NCI-H510A treated with DMSO at 0.1 percent for 48 hours (cell line): ENCODE results near the gene CHRDL2.

Experiments
- DNase-seq: peaks from one replicate; lab custom pipeline; 2025; lab: John Stamatoyannopoulos, UW

The CHRDL2 gene

DNA sequence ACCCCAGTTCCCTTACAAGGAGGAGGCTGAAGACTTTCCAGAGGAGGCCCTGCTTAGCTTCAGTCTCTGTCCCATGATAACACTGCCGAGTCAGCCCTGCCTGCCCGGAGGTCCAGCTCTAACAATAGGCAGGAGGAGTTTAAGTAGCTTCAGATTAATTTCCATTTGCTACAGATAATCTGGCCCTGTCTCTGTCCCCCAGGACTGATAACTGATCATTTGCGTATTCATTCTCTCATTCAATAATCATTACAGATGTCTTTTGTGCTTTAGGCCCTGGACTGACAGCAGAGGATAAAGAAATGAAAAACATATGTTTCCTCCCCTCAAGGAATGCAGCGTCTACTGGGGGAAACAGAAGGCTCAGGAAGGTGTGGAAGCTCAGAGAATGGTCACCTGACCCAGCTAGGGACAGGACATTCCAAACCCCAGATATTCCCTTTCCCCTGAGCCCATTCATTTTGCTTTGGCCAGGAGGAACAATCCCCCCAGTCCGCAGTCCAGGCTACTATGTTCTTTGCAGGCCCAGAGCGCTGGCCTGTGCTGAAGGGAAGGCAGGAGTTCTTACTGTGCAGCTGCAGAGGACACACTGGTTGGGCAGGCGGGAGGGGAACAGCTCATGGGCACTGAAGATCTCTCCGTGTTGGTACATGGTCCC, 20.8 kb downstream of the CHRDL2 start:
- DNase-seq: no peak

DNA sequence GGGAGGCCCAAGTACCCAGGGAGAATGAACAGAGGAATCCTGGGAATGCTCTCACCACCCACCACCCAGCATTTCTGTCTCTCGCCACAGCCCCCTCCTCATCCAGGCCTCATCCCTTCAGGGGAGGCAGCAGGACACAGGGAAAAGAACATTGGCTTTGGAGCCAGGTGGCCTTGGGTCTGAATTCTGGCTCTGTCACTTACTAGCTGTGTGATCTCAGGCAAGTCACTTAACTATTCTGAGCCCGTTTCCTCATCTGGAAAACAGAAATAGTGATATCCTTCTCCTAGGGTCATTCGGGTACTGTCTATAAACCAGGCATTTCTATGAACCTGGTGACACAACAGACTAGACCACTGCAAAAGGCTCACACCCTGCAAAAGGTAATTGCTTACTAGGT, 22.1 kb downstream of the CHRDL2 start:
- DNase-seq: no peak

DNA sequence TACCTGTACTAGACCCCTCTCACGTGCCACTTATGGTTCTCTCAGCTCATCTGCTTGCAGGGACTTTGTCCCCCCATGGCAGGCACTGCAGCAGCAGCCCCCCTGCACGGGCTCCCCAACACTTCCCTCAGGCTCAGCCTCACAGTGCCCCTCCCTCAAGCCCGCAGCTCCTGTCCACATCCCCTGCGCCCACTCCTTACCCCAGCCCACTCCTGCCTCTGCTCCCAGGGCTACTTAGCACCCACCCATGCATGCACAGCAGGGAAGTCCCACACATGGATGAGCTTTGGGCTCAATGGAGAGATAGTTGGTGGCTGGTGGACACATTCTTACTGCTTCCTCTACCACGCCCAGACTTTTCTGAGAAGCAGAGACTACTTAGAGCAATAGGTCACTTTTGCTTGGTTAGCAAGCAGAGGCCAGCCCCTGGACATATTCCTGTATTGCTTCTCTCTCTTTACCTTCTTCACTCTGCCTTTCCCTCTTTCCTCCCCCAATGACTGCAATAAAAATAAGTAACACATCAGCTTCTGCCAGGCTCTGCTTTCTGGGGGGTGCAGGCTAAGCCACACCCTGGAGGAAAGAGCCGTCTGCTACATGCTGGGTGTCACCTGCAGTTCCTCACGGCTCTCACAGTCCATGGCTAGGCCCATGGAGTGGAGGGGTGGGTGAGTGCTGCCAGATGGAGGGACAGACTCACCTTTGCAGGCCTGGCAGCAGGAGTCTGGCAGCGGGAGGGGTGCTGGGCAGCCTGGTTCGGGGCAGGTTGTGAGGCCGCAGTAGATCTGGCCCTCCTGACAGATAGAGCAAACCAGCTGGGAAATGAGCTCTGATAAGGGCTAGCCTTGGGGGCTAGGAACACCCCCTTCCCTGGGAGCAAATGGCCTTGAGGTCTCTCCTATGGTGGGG, 23.4 kb downstream of the CHRDL2 start:
- DNase-seq: no peak

DNA sequence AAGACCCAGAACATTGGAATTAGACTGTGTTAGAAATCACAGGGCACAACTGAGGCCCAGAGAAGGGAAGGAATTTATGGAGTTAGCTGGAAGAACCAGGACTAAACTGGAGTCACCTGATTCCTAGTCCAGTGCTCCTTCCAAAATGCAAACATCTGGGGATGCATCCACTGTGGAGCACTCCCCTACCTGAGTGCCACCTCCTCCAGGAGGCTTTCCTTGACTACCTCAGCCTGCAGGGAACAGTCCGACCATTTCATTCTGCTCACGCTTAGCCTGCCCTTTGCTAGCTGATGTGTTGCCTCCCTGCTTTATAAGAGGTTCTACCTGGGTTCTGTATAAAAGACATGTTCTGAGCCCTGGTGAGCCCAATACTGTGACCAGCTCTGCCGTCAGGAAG, 24.0 kb downstream of the CHRDL2 start:
- no peak for DNase-seq

DNA sequence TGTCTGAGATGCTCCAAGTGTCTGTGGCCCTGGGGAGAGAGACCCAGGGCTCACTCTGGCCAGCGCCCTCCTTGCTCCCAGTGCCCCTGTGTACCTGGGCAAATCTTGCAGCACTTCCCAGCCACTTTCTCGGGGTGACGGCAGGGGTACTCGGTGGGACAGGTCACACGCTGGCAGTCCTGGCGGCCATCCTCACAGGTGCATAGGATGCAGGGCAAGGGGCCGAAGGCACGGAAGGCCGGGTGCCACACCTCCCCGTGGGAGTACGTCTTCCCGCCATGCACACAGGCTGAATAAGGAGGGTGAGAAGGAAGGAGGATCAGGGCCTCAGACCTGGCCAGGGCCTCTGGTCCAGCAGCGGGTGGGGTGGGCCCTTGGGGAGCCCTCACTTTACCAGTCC, 28.0 kb downstream of the CHRDL2 start:
- DNase-seq: no peak

DNA sequence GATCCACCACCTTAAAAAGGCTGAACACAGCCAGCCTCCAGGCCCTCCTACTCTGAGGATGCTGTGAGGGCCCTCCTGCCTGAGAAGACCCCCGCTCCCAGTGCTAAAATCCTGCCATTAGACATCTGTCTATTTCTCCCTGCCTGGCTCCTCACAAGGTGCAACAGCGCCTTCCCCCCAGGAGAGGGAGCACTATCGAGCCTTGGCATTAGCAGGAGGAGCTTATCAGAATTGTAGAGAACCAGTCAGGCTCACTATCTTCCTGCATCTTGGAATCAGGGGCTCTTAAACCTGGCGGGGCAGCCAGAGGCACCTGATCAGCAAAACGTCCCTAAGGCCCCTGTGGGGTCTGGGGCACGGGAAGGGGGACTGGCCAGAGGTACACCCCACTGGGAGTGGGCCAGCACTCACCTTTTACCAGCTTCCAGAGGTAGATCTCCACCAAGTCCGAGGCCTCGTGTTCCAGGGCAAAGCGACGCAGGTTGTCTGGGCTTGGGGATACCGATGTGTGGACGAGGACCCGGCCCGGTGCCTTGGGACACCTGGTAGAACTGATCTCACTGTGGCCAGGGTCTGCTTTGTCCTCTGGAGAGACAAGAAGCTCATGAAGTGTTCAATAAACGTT, 28.7 kb downstream of the CHRDL2 start:
- DNase-seq: peak; percentile 41

DNA sequence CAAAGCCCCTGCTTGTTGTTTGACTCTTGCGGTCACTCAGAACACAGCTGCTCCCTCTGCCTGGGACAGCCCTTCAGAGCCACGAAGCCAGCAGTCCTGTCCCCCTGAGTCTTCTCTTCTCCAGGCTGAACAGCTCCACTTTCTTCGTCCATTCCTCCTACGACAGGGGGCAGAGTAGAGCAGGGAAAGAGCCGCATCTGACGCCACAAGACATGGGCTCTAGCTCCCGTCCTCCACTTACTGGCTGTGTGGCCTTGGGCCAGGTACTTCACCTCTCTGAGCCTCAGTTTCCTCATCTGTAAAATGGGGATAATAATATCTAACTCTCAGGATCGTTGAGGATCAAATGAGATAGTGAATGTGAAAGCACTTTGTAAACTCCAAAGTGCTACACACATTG, 29.9 kb downstream of the CHRDL2 start:
- DNase-seq: no peak

DNA sequence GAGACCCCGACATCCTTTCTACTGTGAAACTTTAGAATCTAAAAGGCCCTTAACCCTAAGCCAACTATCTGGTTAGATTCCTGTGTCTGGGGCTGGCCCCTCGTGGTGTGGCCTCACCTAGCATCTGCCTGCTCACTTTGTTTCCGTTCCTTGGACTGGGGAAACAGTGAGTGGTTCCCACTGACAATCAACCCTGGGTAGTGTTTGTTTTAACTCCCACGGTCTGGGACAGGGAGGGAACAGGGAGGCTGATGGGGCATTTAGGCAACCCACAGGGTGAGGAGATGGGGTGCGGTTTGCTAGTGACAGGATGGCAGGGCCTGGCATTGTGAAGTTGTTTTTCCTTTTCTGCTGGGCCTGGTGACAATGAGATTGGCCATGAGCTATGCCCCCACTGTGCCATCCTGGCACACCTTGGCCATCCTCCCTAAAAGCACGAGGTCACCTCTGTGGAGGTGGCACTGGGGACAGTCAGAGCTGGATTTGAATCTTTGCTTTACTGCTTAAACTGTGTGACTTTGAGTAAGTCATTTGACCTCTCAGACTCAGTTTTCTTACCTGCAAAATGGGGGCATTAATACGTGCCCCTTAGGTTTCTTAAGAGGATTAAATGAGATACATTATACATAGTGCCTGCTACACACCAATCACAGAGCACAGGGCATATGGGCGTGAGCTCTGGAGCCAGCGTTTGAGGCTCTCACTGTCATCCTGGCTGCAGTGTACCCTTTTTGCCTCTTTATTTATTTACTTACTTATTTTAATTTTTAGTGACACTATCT, 31.4 kb downstream of the CHRDL2 start:
- no peak for DNase-seq

DNA sequence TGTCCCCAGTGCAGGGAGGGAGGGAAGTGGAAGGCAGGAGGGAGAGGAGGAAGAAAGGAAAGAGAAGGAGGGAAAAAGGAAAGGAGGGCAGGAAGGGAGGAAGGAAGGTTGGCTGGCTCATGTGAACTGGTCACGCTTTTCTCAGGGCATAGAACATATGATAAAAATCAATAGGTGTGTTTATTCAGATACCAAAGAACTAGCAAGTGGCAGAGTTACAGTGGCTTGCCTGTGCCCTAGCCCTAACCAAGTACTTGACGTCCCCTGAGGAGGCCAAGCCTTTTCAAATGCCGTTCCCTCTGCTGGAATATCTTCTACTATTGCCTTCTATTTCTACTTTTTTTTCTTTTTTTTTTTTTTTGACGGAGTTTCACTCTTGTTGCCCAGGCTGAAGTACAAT, 33.5 kb downstream of the CHRDL2 start:
- DNase-seq: peak; percentile 36

DNA sequence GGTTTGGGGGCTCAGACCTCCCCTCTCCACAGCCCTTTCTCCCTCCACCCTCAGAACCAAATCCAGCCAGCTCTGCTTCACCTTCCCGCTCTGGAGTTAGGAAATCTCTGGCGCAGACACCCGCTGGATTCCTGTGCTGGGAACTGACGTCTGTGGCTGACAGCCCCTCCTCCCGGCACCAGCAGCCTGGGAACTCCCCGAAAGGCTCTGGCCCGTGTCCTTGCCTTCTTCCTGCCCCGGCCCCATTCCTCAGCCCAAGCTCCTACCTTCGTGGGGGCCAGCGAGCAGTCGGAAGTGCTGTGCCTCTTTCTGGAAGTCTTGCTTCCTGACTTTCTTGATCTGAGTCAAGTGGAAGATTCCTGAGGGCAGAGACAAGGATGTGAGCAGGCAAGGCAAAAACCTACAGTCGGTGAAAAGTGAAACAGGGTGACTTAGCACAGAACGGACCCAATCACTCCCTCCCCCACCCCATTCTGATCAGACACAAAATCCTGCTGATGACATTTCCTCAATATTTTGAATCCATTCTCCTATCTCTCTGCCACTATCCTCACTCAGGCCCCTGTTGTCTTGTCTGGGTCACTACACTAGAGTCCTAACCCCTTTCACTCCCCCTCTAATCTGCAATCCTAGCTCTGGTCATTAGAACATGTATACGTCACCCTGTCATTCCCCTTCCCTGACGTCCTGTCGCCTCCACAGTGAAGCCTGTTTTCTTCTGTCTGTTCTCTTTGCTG, 34.1 kb downstream of the CHRDL2 start:
- DNase-seq: no peak

DNA sequence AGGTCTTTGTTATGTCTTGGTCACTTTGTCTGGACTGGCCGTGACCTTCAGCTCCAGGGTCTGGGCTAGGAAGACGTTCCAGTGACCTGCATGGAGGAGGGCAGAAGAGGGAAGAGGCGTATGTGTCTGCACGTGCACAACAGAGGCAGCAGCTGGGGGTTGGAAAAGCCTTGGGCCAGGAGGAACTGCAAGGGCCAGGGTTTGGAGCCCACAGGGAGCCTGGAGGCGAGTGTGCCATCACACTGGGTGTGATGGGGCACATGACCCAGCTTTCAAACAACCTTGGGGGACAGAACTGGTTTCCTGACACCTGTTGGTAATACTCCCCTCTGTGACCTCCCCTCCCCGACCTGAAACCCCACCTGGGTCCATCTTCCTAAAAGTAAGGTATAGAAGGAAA, 34.7 kb downstream of the CHRDL2 start:
- DNase-seq: no peak

DNA sequence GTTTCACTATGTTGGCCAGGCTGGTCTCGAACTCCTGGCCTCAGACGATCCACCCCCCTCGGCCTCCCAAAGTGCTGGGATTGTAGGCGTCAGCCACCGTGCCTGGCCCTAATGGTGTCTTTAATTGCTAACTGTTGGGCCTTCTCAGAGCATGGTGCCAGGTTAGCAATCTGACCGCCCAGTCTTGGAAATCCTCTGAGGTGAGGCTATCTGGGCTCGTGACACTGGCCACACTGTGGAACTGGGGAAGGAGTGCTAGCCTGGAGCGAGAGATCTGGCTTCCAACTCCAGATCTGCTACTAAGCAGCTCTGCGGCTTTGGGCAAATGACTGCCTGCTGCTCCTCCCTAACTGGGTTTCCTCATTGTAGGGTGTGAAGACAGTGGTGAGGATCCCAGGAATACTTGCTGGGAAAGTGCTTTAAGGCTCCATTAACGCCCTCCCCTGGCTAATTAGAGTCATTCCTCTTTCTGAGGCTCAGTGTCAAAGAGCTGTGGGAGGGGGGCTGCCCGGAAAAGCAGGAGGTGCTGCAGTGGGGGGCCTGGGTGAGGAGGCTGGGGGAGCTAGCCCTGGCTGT, 35.4 kb downstream of the CHRDL2 start:
- DNase-seq: no peak

DNA sequence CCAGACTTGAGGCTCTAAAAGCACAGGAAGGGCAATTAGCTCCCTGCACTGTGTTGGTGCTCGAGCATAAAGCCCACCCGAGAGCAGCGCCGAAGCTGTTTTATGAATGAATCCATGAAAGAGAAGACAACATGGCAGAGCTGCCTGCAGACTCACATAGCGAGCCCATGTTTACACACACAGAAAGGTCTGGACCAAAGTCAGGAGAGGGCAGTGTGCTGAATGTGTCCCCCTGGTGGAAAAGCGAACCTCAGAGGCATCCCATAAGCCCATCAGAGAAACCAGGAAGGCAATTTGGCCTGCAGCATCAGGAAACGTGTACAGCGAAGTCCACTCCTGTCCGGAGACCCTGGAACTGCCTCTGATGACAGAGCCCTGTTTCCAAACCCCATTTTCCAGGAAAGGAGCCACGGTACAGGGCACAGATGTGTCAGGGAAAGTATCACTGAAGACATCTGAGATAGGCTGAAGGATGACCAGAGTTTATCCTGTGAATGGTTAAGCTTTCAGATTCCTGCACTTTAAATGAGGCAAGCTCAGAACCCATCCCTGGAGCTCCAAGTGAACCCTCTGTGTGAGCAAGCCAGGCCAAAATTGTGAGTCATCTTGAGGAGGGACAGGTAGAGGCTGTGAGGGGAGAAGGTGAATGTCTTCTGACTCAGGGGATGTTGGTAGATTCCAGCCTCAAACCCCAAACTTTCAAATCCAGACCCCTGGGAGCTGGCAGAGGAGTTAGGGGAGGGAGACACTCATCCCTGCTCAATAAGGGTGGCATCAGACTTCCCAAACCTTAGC, 36.9 kb downstream of the CHRDL2 start:
- DNase-seq: no peak

DNA sequence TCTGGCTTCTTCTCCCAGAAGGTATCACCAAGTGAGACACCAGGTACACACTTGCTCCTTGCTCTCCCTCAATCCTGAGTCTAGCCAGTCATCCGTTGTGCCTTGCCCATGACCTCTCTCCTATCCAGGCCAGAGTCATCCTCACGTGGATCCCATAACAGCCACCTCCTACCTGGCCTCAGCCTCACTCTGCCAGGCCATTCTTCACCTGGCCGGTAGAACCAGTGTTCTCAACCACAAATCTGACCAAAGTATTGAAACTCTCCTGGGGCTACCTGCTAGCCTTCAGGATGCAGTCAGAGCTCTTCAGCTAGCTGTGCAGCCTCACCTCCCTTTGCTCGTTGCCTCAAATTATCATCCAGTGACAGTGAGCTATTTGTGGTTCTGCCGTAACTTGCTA, 37.7 kb downstream of the CHRDL2 start:
- DNase-seq: no peak

DNA sequence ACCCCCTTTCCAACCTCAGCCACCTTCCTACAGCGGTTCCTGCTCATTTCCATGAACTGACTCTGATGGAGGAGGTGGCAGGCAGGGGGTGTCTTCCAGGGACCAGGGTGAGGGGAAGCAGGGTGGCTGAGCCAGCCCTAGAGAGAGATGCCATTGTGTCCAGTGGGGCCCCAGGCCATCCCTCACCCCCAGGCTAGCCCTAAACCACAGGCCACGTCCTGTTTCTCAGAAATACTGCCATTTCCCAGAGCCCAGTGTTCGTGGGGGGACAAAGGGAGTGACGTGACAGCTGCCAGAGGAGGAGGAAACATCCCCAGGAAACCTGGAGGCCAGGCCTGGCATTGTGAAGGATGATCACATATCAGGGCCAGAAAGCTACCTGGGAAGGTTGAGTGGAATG, 39.5 kb downstream of the CHRDL2 start:
- DNase-seq: no peak

DNA sequence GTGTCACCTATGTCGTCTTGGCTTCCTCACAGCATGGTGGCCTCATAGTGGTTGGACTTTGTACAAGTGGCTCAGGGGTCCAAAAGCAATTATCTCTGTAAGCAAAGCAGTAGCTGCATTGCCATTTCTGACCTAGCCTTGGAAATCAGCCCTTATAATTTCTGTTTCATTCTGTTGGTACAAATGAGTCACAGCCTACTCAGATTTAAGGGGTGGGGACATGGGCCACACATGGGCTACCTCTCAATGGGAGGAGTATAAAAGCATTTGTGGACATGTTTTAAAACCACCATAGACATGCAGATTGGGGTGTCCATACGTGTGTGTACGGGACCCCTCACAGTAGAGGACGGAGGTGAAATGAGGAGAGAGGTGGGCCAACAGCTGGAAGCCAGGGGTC, 41.6 kb downstream of the CHRDL2 start:
- no peak for DNase-seq

DNA sequence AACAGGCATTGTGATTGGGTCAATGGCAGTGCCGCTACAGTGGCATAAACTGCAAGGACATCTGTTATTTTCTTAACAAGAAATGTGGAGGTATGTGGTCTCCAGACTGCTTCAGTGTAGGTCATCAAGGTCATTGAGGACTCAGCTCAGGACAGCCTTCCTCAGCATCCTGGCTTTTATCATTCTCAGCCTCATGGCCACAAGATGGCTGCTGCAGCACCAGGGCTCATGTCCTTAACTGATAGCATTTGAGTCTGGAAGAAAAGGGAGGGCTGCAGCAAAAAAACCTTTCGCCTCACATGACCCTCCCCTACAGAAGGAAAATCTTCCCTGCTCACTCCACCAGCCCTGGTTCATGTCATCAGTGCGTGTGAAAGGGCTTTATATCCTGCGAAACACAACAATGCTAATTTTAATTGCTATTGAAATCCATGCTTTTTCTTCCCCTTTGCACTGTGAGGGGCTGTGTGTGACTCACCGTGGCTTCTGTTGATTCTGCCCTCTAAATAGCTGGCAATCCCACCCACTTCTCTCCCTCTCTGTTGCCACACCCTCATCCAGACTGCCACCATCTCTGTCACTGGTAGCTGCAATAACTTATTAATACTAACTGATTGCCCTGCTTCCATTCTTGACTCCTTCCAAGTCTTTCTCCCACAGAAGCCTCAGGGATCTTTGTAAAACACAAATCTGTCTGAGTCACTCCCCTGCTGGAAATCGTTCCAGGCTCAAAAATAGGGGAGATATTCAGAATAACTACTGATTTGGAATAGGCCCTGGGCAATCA, 43.8 kb downstream of the CHRDL2 start:
- no peak for DNase-seq

DNA sequence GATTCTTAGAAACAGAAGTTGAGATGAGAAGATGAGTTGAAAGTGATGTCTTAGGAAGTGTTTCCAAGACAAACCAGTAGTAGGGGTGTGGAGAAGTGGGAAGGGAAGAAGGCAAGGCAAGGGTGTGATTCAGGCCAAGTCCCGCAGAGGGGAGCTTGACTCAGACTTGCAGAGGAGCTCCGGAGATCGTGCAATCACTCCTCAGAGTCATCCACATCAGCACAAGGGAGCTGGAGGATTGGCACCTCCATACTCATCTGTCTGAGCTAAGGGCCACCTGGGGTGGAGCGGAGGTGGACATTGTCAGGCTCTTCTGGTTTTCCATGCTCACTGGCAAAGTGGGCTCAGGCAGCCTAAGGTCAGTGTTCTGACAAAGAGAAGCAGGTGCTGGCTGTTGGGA, 44.4 kb downstream of the CHRDL2 start:
- DNase-seq: no peak

DNA sequence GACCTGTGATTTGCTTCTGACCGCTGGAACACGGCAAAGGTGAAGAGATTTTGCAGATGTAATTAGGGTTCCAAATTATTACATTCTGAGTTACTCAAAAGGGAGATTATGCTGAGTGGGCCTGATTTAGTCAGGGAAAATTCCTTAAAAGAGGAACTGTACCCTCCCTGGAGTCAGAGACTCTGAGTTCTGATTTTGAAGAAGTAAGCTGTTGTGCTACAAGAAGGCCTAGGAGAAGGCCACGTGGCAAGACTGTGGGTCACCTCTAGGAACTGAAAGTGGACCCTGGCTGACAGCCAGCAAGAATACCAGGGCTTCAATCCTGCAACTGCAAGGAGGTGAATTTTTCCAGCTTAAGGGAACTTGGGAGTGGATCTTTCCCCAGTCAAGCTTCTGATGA, 45.3 kb downstream of the CHRDL2 start:
- DNase-seq: no peak

DNA sequence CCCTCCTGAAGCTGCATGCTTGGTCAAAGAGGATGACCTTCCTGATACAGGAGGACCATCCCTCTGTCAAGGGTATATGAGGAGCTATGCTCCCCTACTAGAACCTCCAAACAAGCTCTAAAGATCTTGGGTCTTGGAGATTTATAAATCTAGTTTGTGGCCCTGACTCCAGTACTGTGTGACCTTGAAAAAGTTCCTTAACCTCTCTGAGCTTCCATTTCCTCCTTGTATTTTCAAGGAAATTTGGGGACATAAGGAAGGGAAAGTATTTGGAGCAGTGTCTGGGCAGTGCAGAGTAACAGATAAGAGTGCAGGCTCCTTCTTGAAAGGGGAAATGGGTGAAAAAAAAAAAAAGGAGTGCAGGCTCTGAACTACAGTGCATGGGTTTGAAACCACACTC, 45.9 kb downstream of the CHRDL2 start:
- DNase-seq: no peak
